H1 (cell line): ENCODE measurements around the gene ANAPC5. TPM values are rescaled to one million over a fixed set of nuclear protein-coding genes. Genes with fewer than 3 reads are reported as not detected.

Experiments
- CTCF ChIA-PET: fragments of 300-600 bp; sonication (Branson Sonifier 250); formaldehyde crosslinking; loops from one replicate; lab custom pipeline; 2021; ENCODE audit not compliant: partially characterized antibody; lab: Charles Lee
- POLR2A ChIA-PET: fragments of 300-600 bp; sonication (Branson Sonifier 250); formaldehyde crosslinking; loops from one replicate; lab custom pipeline; 2021; ENCODE audit warnings: inconsistent platforms; ENCODE audit not compliant: partially characterized antibody; lab: Charles Lee
- DNase-seq, 2 experiments: peaks; one replicate each; pipeline versions ENCODE4 v3.0.0 to v3.0.0-alpha.2; 2010 to 2022; ENCODE audit warnings: low spot score in 2 of 2, low read depth in 1 of 2, mixed read lengths in 1 of 2
- FAIRE-seq: peaks from 2 replicates; lab custom pipeline; 2011; peaks lifted over from hg19 to GRCh38; lab: Jason Lieb, UNC
- H2AFZ ChIP-seq: 2 replicates; pipeline ENCODE4 v1.8.1; 2012; ENCODE audit warnings: low read length, inconsistent platforms
- H2AK5ac ChIP-seq: 2 replicates; pipeline ENCODE4 v1.6.1; 2013; ENCODE audit warnings: low read depth, low read length
- H2BK120ac ChIP-seq: replicated peaks from 2 replicates; pipeline ENCODE3; 2013; ENCODE audit warnings: low read depth, low read length, inconsistent platforms
- H2BK12ac ChIP-seq: 2 replicates; pipeline ENCODE4 v1.6.1; 2013; ENCODE audit warnings: low read depth, low read length
- H2BK15ac ChIP-seq: 2 replicates; pipeline ENCODE4 v1.6.1; 2013; ENCODE audit warnings: low read length
- H2BK20ac ChIP-seq: 2 replicates; pipeline ENCODE4 v1.6.1; 2013; ENCODE audit warnings: low read length
- H2BK5ac ChIP-seq: 2 replicates; pipeline ENCODE4 v1.6.1; 2013; ENCODE audit warnings: low read depth, low read length
- H3K14ac ChIP-seq: 2 replicates; pipeline ENCODE4 v1.6.1; 2013; ENCODE audit warnings: inconsistent platforms; ENCODE audit not compliant: insufficient read length
- H3K18ac ChIP-seq: 2 replicates; pipeline ENCODE4 v1.6.1; 2013; ENCODE audit warnings: low read length; ENCODE audit errors: extremely low read depth
- H3K23ac ChIP-seq: 2 replicates; pipeline ENCODE4 v1.6.1; 2013; ENCODE audit warnings: inconsistent platforms; ENCODE audit not compliant: insufficient read length
- H3K23me2 ChIP-seq: 2 replicates; pipeline ENCODE4 v1.6.1; 2013; ENCODE audit warnings: low read depth, low read length
- H3K27ac ChIP-seq: 2 replicates; pipeline ENCODE4 v1.6.1; 2011; ENCODE audit warnings: low read depth, low read length, inconsistent platforms
- H3K27me3 ChIP-seq, 4 experiments: replicated peaks in 1 of 4; 1 replicate in 1 of 4; 2 replicates in 3 of 4; pipeline versions ENCODE4 v1.6.1 to v1.8.1; 2011 to 2013; ENCODE audit warnings: low read length in 3 of 4, mild to moderate bottlenecking in 3 of 4, inconsistent platforms in 2 of 4, mixed read lengths in 2 of 4, moderate library complexity in 1 of 4; ENCODE audit not compliant: control insufficient read depth in 3 of 4, insufficient read depth in 3 of 4; ENCODE audit errors: extremely low read depth in 1 of 4
- H3K36me3 ChIP-seq, 4 experiments: 2 replicates each; pipeline versions ENCODE4 v1.6.1 to v1.8.1; 2011 to 2013; ENCODE audit warnings: mild to moderate bottlenecking in 4 of 4, low read length in 3 of 4, moderate library complexity in 2 of 4, control low read depth in 1 of 4, inconsistent platforms in 1 of 4; ENCODE audit not compliant: insufficient read depth in 4 of 4, control insufficient read depth in 2 of 4
- H3K4ac ChIP-seq: replicated peaks from 2 replicates; pipeline ENCODE3; 2013; ENCODE audit warnings: low read length, low read depth, mixed read lengths, inconsistent platforms; ENCODE audit not compliant: insufficient read length
- H3K4me1 ChIP-seq, 4 experiments: replicated peaks in 1 of 4; 1 replicate in 1 of 4; 2 replicates in 3 of 4; pipeline versions ENCODE4 v1.6.1 to v1.8.1; 2011 to 2013; ENCODE audit warnings: low read length in 3 of 4, inconsistent platforms in 2 of 4, mixed read lengths in 1 of 4; ENCODE audit not compliant: insufficient read depth in 4 of 4, control insufficient read depth in 3 of 4
- H3K4me2 ChIP-seq, 2 experiments: 2 replicates each; pipeline versions ENCODE4 v1.6.1 to v1.8.1; 2011 to 2013; ENCODE audit warnings: low read depth in 2 of 2, low read length in 2 of 2, control low read depth in 1 of 2, inconsistent platforms in 1 of 2, mild to moderate bottlenecking in 1 of 2; ENCODE audit not compliant: insufficient read depth in 1 of 2
- H3K4me3 ChIP-seq, 4 experiments: fragments of 200-600, 300-600 bp in 1 of 4; sonication (generic), shearing (Covaris generic), sonication (Bioruptor Twin) in 1 of 4; 2 replicates each; pipeline versions ENCODE4 v1.5.1 to v1.8.1; 2011 to 2016; ENCODE audit warnings: low read length in 4 of 4, low read depth in 3 of 4, control low read depth in 2 of 4, inconsistent platforms in 2 of 4, mild to moderate bottlenecking in 2 of 4, mixed read lengths in 1 of 4, moderate library complexity in 1 of 4; ENCODE audit not compliant: insufficient read depth in 2 of 4; ENCODE audit errors: extremely low read depth in 1 of 4
- H3K56ac ChIP-seq: replicated peaks from 2 replicates; pipeline ENCODE3; 2013; ENCODE audit warnings: low read depth, mild to moderate bottlenecking, mixed read lengths, low read length, inconsistent platforms; ENCODE audit not compliant: insufficient read length
- H3K79me1 ChIP-seq: 2 replicates; pipeline ENCODE4 v1.6.1; 2013; ENCODE audit warnings: low read depth, low read length, control low read depth
- H3K79me2 ChIP-seq, 2 experiments: 2 replicates each; pipeline versions ENCODE4 v1.6.1 to v1.8.1; 2012 to 2013; ENCODE audit warnings: low read length in 2 of 2, mild to moderate bottlenecking in 2 of 2, inconsistent platforms in 1 of 2; ENCODE audit not compliant: insufficient read depth in 2 of 2, control insufficient read depth in 1 of 2
- H3K9ac ChIP-seq, 4 experiments: replicated peaks in 1 of 4; 1 replicate in 1 of 4; 2 replicates in 3 of 4; pipeline versions ENCODE4 v1.6.1 to v1.8.1; 2011 to 2013; ENCODE audit warnings: low read depth in 3 of 4, low read length in 3 of 4, control low read depth in 2 of 4, mild to moderate bottlenecking in 2 of 4, moderate library complexity in 2 of 4, inconsistent platforms in 1 of 4; ENCODE audit errors: extremely low read depth in 1 of 4
- H3K9me3 ChIP-seq, 2 experiments: 2 replicates each; pipeline versions ENCODE4 v1.6.1 to v1.8.1; 2012 to 2013; ENCODE audit warnings: mild to moderate bottlenecking in 2 of 2, moderate library complexity in 2 of 2, control low read depth in 1 of 2, inconsistent platforms in 1 of 2, low read depth in 1 of 2, low read length in 1 of 2, mixed read lengths in 1 of 2; ENCODE audit not compliant: insufficient read depth in 2 of 2
- H4K20me1 ChIP-seq, 2 experiments: replicated peaks in 1 of 2; 2 replicates each; pipeline versions ENCODE3 to v1.8.1; 2011 to 2013; ENCODE audit warnings: inconsistent platforms in 2 of 2, low read length in 2 of 2, mild to moderate bottlenecking in 1 of 2; ENCODE audit not compliant: insufficient read depth in 2 of 2, control insufficient read depth in 1 of 2
- H4K5ac ChIP-seq: 2 replicates; pipeline ENCODE4 v1.6.1; 2013; ENCODE audit warnings: low read length, low read depth, mixed read lengths, inconsistent platforms; ENCODE audit not compliant: insufficient read length
- H4K8ac ChIP-seq: 2 replicates; pipeline ENCODE4 v1.8.0; 2013; ENCODE audit warnings: mild to moderate bottlenecking, moderate library complexity, low read length, inconsistent platforms; ENCODE audit not compliant: insufficient read depth; ENCODE audit errors: extremely low read depth
- H4K91ac ChIP-seq: replicated peaks from 2 replicates; pipeline ENCODE3; 2013; ENCODE audit warnings: low read length, mixed read lengths, inconsistent platforms; ENCODE audit not compliant: insufficient read length
- CREB1 ChIP-seq: IDR thresholded peaks from 2 replicates; pipeline ENCODE4 v1.6.1; 2012; ENCODE audit warnings: inconsistent platforms
- HDAC6 ChIP-seq: IDR thresholded peaks from one replicate; pipeline ENCODE4 v1.7.1; 2012; ENCODE audit warnings: low read depth, mild to moderate bottlenecking, inconsistent platforms, low read length, moderate library complexity
- MAX ChIP-seq: IDR thresholded peaks from 2 replicates; pipeline ENCODE4 v1.6.1; 2012; ENCODE audit warnings: inconsistent platforms
- NRF1 ChIP-seq: IDR thresholded peaks from 2 replicates; pipeline ENCODE4 v1.6.1; 2011; ENCODE audit warnings: mild to moderate bottlenecking, low read depth, low read length, improper control_type of control experiment
- POLR2A ChIP-seq, 2 experiments: IDR thresholded peaks; 1 replicate in 1 of 2; 2 replicates in 1 of 2; pipeline ENCODE4 v1.6.1; 2011; ENCODE audit warnings: low read depth in 2 of 2, low read length in 2 of 2, mild to moderate bottlenecking in 2 of 2; ENCODE audit errors: control extremely low read depth in 1 of 2
- POLR2AphosphoS5 ChIP-seq: IDR thresholded peaks from 2 replicates; pipeline ENCODE4 v1.6.1; 2011; ENCODE audit warnings: low read depth, low read length
- SIN3A ChIP-seq, 2 experiments: IDR thresholded peaks in 1 of 2; conservative IDR thresholded peaks in 1 of 2; 2 replicates each; pipeline ENCODE4 v1.6.1; 2011 to 2012; ENCODE audit warnings: low read length in 2 of 2, improper control_type of control experiment in 1 of 2, low read depth in 1 of 2, mild to moderate bottlenecking in 1 of 2
- SIRT6 ChIP-seq: IDR thresholded peaks from one replicate; pipeline ENCODE4 v1.7.1; 2012; ENCODE audit warnings: low read length, inconsistent platforms
- SP2 ChIP-seq: IDR thresholded peaks from 2 replicates; pipeline ENCODE4 v1.6.1; 2012; ENCODE audit warnings: mild to moderate bottlenecking, low read length, inconsistent platforms
- TEAD4 ChIP-seq: IDR thresholded peaks from 2 replicates; pipeline ENCODE4 v1.6.1; 2012; ENCODE audit warnings: low read depth, low read length, inconsistent platforms, mixed read lengths
- WGBS, 2 experiments: shearing (Covaris generic) in 1 of 2; methylation state at CpG; one replicate each; pipeline versions ENCODE4 v1.1.6 to v1.1.7; 2013 to 2015; ENCODE audit warnings: low lambda C conversion rate in 2 of 2, mixed read lengths in 2 of 2, inconsistent platforms in 1 of 2, low coverage in 1 of 2, missing lambda C conversion rate in 1 of 2; ENCODE audit not compliant: insufficient replicate concordance in 2 of 2, insufficient coverage in 1 of 2, insufficient read length in 1 of 2; ENCODE audit errors: extremely low coverage in 1 of 2, missing lambda C conversion rate in 1 of 2; 5-methylcytosine and 5-hydroxymethylcytosine counted together
- polyA plus RNA-seq, 7 experiments: library from polyadenylated mRNA; depleted of rRNA in 3 of 7; stranded (reverse) in 5 of 7; unstranded in 2 of 7; fragments of >200 nt in 5 of 7; fragments of 200-250 nt in 2 of 7; gene quantifications; 1 replicate in 5 of 7; 2 replicates in 1 of 7; 4 replicates in 1 of 7; pipeline versions ENCODE4 v1.2.1 to v1.2.3, GENCODE V29; 2011 to 2013; ENCODE audit warnings: missing spikeins in 2 of 7, mixed read lengths in 2 of 7
- total RNA-seq: library from RNA; stranded (reverse); fragmentation: NEBNext Ultra II Directional; extraction: Animal tissue kit (Norgen Biotek cat#: 25700); gene quantifications from 2 replicates; pipeline ENCODE4 v1.2.1, GENCODE V29; 2021
- TF ChIP-seq, protein P1 (sequence below): IDR thresholded peaks from 2 replicates; pipeline ENCODE4 v1.6.1; 2011; ENCODE audit warnings: low read depth, mild to moderate bottlenecking, low read length; ENCODE audit not compliant: insufficient read depth

ANAPC5 gene
- total and polyA plus RNA-seq, 2 of the 8 experiments (the other 6 are each of a cell fraction or from before 2014, with no cell fraction given), result 103 to 127 TPM

- CTCF ChIA-PET, result no interaction called here
- Histone ChIP-seq H3K4me1 (peaks cover 0 to 6% (median 1%) of the 10 kb centered on the region in 4 experiments; a peak in 2 of 7 replicates), H3K23ac (no peak within 1 kb of the TSS), H2AK5ac (no peak within 1 kb of the TSS), H2BK20ac (no peak within 1 kb of the TSS), H3K9ac (peak within 1 kb of the TSS; percentile 52 to 95 (median 69)), H3K18ac (peak within 1 kb of the TSS; percentile 93), H3K79me1 (peaks cover 10% of the 10 kb centered on the region; the same call in 1 of the 2 replicates), H3K4ac (peak within 1 kb of the TSS; percentile 69), H4K20me1 (peaks cover 2 to 5% of the 10 kb centered on the region in 2 experiments), H3K79me2 (peaks cover 0 to 18% of the 10 kb centered on the region in 2 experiments; a peak in 2 of 4 replicates), H3K4me3 (peak within 1 kb of the TSS; percentile 59 to 87 (median 81)), H4K5ac (peak within 1 kb of the TSS; percentile 84), H2AFZ (peak within 1 kb of the TSS; percentile 17; the same call in 1 of the 2 replicates), H4K91ac (peak within 1 kb of the TSS; percentile 65), H3K36me3 (no peaks in the 10 kb centered on the region), H3K4me2 (peak within 1 kb of the TSS; percentile 89 to 90), H3K23me2 (peaks cover 10% of the 10 kb centered on the region), H3K14ac (no peak within 1 kb of the TSS), H2BK120ac (no peak within 1 kb of the TSS), H2BK12ac (peak within 1 kb of the TSS; percentile 18; the same call in 1 of the 2 replicates), H2BK5ac (peak within 1 kb of the TSS; percentile 40; the same call in 1 of the 2 replicates), H3K27me3 (no peaks in the 10 kb centered on the region), H3K56ac (peak within 1 kb of the TSS; percentile 77), H3K27ac (peak within 1 kb of the TSS; percentile 74; the same call in 1 of the 2 replicates), H4K8ac (peak within 1 kb of the TSS; percentile 92; the same call in 1 of the 2 replicates), H3K9me3 (no peaks in the 10 kb centered on the region), H2BK15ac (0 out of 2 replicates have a peak within 1 kb of the TSS, but pooled peaks have one; percentile 2)
- DNase-seq (peak; percentile 27 to 90), FAIRE-seq (no peak)
- WGBS, 2 experiments, result 1% methylated on average over 50 of the region's 104 CpGs; no CpG with 5 or more reads in 1 of the 2 experiments
- POLR2A ChIA-PET, result interaction anchor here (0.6 to 2.4 kb wide), 7 partner anchors 10 to 1433 kb away, joined by 3 to 14 read pairs (median 4); partner anchors contain the start of gene RNF34
- TF ChIP-seq POLR2AphosphoS5 (peak; percentile 46; the same call in 1 of the 2 replicates), HDAC6 (no peak), MAX (peak; percentile 27; the same call in 1 of the 2 replicates), NRF1 (0 out of 2 replicates have a peak, but pooled peaks have one; percentile 16), SIN3A (conservative IDR thresholded peaks at IDR 0.05 in 1 of 2, IDR thresholded peaks at IDR 0.05 in 1 of 2; ENCODE audit: low read depth in 1 of 2, low read length in 2 of 2) (no peak), CREB1 (no peak), POLR2A (IDR thresholded peaks at IDR 0.05; ENCODE audit: control extremely low read depth in 1 of 2, low read depth in 2 of 2, low read length in 2 of 2) (peak in 1 of 2 experiments; percentile 72; a peak in 2 of 3 replicates), TEAD4 (no peak), SIRT6 (no peak), SP2 (no peak)
- TF ChIP-seq, protein P1, sequence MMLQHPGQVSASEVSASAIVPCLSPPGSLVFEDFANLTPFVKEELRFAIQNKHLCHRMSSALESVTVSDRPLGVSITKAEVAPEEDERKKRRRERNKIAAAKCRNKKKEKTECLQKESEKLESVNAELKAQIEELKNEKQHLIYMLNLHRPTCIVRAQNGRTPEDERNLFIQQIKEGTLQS, result no peak
Observed at GRCh38 chr12:121296618-121297434, 55.4 kb downstream of the ANAPC5 start, which contains the start of gene CAMKK2. CAMKK2 (minus strand) TSS chr12:121296709; CDS start chr12:121274526, 22,183 bp downstream.
